HepG2 (cell line): ENCODE data around the gene TRNP1. TPM values are rescaled to one million over a fixed set of nuclear protein-coding genes. Genes with fewer than 3 reads are reported as not detected.
A peak's percentile ranks its signal among the peaks of the same experiment; 100 is the strongest.

Experiments used
- AKNA ChIP-seq: sonication (generic); formaldehyde crosslinking; IDR thresholded peaks from 2 replicates; pipeline ENCODE4 v1.4.0; 2020; ENCODE audit warnings: missing genetic modification reagents, borderline replicate concordance
- ARID3A ChIP-seq: IDR thresholded peaks from 2 replicates; pipeline ENCODE4 v1.6.1; 2012; ENCODE audit warnings: low read depth, low read length, improper control_type of control experiment
- BATF2 ChIP-seq: sonication (generic); formaldehyde crosslinking; IDR thresholded peaks from 2 replicates; pipeline ENCODE4 v1.8.0; 2022; ENCODE audit warnings: mild to moderate bottlenecking, missing genetic modification reagents, moderate library complexity
- ELF3 ChIP-seq: IDR thresholded peaks from 2 replicates; pipeline ENCODE4 v1.6.1; 2016; ENCODE audit warnings: missing genetic modification reagents, missing compliant biosample characterization
- ETS1 ChIP-seq: sonication (generic); formaldehyde crosslinking; IDR thresholded peaks from 2 replicates; pipeline ENCODE4 v1.4.0; 2020; ENCODE audit warnings: missing genetic modification reagents
- HCFC1 ChIP-seq: fragments of 150-350 bp; IDR thresholded peaks from 2 replicates; pipeline ENCODE4 v1.6.1; 2014; ENCODE audit warnings: low read depth, low read length
- LCORL ChIP-seq, 2 experiments: fragments of 450-650 bp in 1 of 2; sonication (generic) in 1 of 2; formaldehyde crosslinking in 1 of 2; IDR thresholded peaks; 2 replicates each; pipeline versions ENCODE4 v1.5.0 to v1.6.1; 2017 to 2020; ENCODE audit warnings: antibody characterized with exemption in 1 of 2, missing genetic modification reagents in 1 of 2
- MYPOP ChIP-seq: sonication (generic); formaldehyde crosslinking; IDR thresholded peaks from 2 replicates; pipeline ENCODE4 v1.8.1; 2023; ENCODE audit warnings: mild to moderate bottlenecking, moderate library complexity, missing genetic modification reagents
- RCOR2 ChIP-seq: IDR thresholded peaks from 2 replicates; pipeline ENCODE4 v1.6.1; 2016; ENCODE audit warnings: missing biosample characterization, missing genetic modification reagents
- REL ChIP-seq: sonication (generic); formaldehyde crosslinking; conservative IDR thresholded peaks from 2 replicates; pipeline ENCODE4 v1.8.0; 2022; ENCODE audit warnings: mild to moderate bottlenecking, missing genetic modification reagents, moderate library complexity
- SRSF4 ChIP-seq: fragments of 200-400 bp; formaldehyde crosslinking; IDR thresholded peaks from one replicate; pipeline ENCODE4 v1.6.1; 2018; ENCODE audit warnings: mild to moderate bottlenecking, low read depth, low read length, moderate library complexity; ENCODE audit not compliant: poor library complexity, severe bottlenecking
- YY1 ChIP-seq: IDR thresholded peaks from 2 replicates; pipeline ENCODE4 v1.6.1; 2011; ENCODE audit warnings: low read length, low read depth, moderate library complexity, mild to moderate bottlenecking; ENCODE audit not compliant: insufficient read depth, insufficient replicate concordance
- ZHX1 ChIP-seq: sonication (generic); formaldehyde crosslinking; IDR thresholded peaks from 2 replicates; pipeline ENCODE4 v1.8.1; 2022; ENCODE audit warnings: low read depth, mild to moderate bottlenecking, missing genetic modification reagents
- ZNF772 ChIP-seq: sonication (generic); formaldehyde crosslinking; IDR thresholded peaks from 2 replicates; pipeline ENCODE4 v1.5.0; 2020; ENCODE audit warnings: mild to moderate bottlenecking, missing genetic modification reagents
- ZSCAN31 ChIP-seq: sonication (generic); formaldehyde crosslinking; IDR thresholded peaks from 2 replicates; pipeline ENCODE4 v1.5.0; 2020; ENCODE audit warnings: low read depth, mild to moderate bottlenecking, missing genetic modification reagents
- polyA plus RNA-seq, 8 experiments: library from polyadenylated mRNA; depleted of rRNA in 3 of 8; stranded (reverse) in 7 of 8; unstranded in 1 of 8; fragments of >200 nt; fragmentation: Illumina TruSeq in 4 of 8; extraction: Trizol in 4 of 8; gene quantifications; 2 replicates each; pipeline versions ENCODE4 v1.2.1 to v1.2.3, GENCODE V29; 2011 to 2016; ENCODE audit warnings: low read depth in 4 of 8, missing spikeins in 1 of 8, mixed read lengths in 1 of 8; ENCODE audit not compliant: insufficient read depth in 1 of 8
- total RNA-seq, 5 experiments: library from RNA; depleted of rRNA; stranded (reverse); fragments of >200 nt; fragmentation: Illumina TruSeq; extraction: Trizol; gene quantifications; 2 replicates each; pipeline ENCODE4 v1.2.3, GENCODE V29; 2016; ENCODE audit warnings: low read depth in 1 of 5

The TRNP1 gene
- total and polyA plus RNA-seq, 2 of the 13 experiments (the other 11 are each of a cell fraction or from before 2014, with no cell fraction given): 42.0 to 158 TPM

- no peak for TF ChIP-seq ARID3A
- TF ChIP-seq AKNA (CRISPR knock-in tag): no peak
- no peak for TF ChIP-seq ZSCAN31 (CRISPR knock-in tag)
- no peak for TF ChIP-seq SRSF4
- TF ChIP-seq ELF3 (CRISPR knock-in tag): no peak
- TF ChIP-seq RCOR2 (CRISPR knock-in tag): no peak
- TF ChIP-seq MYPOP (CRISPR knock-in tag): no peak
- TF ChIP-seq REL: no peak
- TF ChIP-seq ETS1: no peak
- TF ChIP-seq ZHX1: no peak
- no peak for TF ChIP-seq HCFC1
- TF ChIP-seq LCORL (IDR thresholded peaks at IDR 0.05): no peak
- no peak for TF ChIP-seq LCORL (CRISPR knock-in tag; IDR thresholded peaks at IDR 0.05)
- TF ChIP-seq BATF2 (CRISPR knock-in tag): 0 out of 2 replicates have a peak, but pooled peaks have one; percentile 23
- TF ChIP-seq ZNF772 (CRISPR knock-in tag): no peak
- TF ChIP-seq YY1: no peak
Measured at GRCh38 chr1:27003745-27004470, 10.4 kb downstream of the TRNP1 start (continued).
